ENCODE measurements around the gene PHACTR3. TPM values are rescaled to one million over a fixed set of nuclear protein-coding genes. Genes with fewer than 3 reads are reported as not detected.

Gene PHACTR3
- total RNA-seq, 4 donors from 2014 or later: 0.26 to 3.2 (median 0.57) TPM

DNA sequence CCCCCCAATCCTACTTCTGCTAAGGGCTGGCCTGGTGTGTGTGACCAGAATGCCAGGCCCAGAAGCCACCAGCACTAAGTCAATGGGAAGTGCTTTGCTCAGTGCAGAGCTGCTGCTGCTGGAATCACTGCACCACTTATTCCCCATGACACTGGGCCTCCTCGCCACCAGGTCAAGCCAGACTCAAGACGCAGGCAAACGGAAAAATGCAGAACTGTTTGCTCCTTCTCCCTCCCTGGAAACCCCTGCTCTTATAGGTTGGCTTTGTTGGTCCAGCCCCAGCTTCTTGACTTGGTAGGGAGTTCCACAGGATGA lies 121.9 kb downstream of the PHACTR3 start:
- no peak for DNase-seq
- Histone ChIP-seq H3K27me3 (no peaks in the 10 kb centered on the region), H3K4me1 (no peaks in the 10 kb centered on the region), H3K4me3 (no peak overlapping the region), H3K36me3 (no peaks in the 10 kb centered on the region), H3K27ac (no peak overlapping the region), H3K9me3 (no peaks in the 10 kb centered on the region)
- TF ChIP-seq CTCF (IDR thresholded peaks at IDR 0.05) (no peak), POLR2A (IDR thresholded peaks at IDR 0.05) (no peak)
- intact Hi-C loops (cut with DNase I; ENCODE audit: low total_unique reads): no loop called here

GRCh38 chr20:59728722-59729430 lies 124.5 kb downstream of the PHACTR3 start:
- Histone ChIP-seq H3K9me3 (no peaks in the 10 kb centered on the region), H3K27ac (no peak overlapping the region), H3K4me1 (no peaks in the 10 kb centered on the region), H3K27me3 (no peaks in the 10 kb centered on the region), H3K36me3 (no peaks in the 10 kb centered on the region), H3K4me3 (no peak overlapping the region)
- intact Hi-C loops (cut with DNase I; ENCODE audit: low total_unique reads): no loop called here
- no peak for DNase-seq
- no peak for TF ChIP-seq POLR2A (IDR thresholded peaks at IDR 0.05)
- no peak for TF ChIP-seq CTCF (IDR thresholded peaks at IDR 0.05)

- H3K27me3 ChIP-seq: no peaks in the 10 kb centered on the region
- intact Hi-C loops (cut with DNase I; ENCODE audit: low total_unique reads): no loop called here
- DNase-seq: no peak
Observed at GRCh38 chr20:59729506-59729905, 125.2 kb downstream of the PHACTR3 start.

DNA sequence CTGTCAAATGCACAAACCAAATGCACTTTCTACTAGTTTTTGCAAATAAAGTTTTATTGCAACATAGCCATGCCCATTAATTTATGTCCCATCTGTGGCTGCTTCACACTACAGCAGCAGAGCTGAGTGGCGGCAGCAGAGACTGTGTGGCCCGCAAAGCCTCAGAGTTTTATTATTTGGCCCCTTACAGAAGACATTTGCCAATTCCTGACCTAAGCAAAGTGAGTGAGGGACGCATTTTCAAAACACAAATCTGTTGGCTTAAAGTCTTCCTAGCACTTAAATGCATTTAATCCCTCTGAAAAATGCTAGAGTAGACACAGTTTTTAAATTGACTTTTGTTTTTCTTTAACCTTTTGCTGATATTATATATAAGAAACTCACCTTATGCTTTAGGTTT lies 126.4 kb downstream of the PHACTR3 start:
- DNase-seq: no peak
- TF ChIP-seq POLR2A (IDR thresholded peaks at IDR 0.05) (no peak), CTCF (IDR thresholded peaks at IDR 0.05) (no peak)
- Histone ChIP-seq H3K9me3 (no peaks in the 10 kb centered on the region), H3K4me3 (no peak overlapping the region), H3K27me3 (no peaks in the 10 kb centered on the region), H3K27ac (no peak overlapping the region), H3K4me1 (no peaks in the 10 kb centered on the region), H3K36me3 (no peaks in the 10 kb centered on the region)
- intact Hi-C loops (cut with DNase I; ENCODE audit: low total_unique reads): no loop called here

More at GRCh38 chr20:59729506-59729905, 125.2 kb downstream of the PHACTR3 start:
- Histone ChIP-seq H3K27ac (no peak overlapping the region), H3K4me1 (no peaks in the 10 kb centered on the region), H3K9me3 (no peaks in the 10 kb centered on the region), H3K36me3 (no peaks in the 10 kb centered on the region), H3K4me3 (no peak overlapping the region)
- TF ChIP-seq CTCF (IDR thresholded peaks at IDR 0.05) (no peak), POLR2A (IDR thresholded peaks at IDR 0.05) (no peak)

GRCh38 chr20:59731376-59731775 lies 127.0 kb downstream of the PHACTR3 start:
- no peaks in the 10 kb centered on the region for H3K27me3 ChIP-seq
- DNase-seq: no peak
- no peaks in the 10 kb centered on the region for H3K36me3 ChIP-seq
- no peaks in the 10 kb centered on the region for H3K4me1 ChIP-seq
- H3K4me3 ChIP-seq: no peak overlapping the region
- no peak overlapping the region for H3K27ac ChIP-seq
- no peak for TF ChIP-seq CTCF (IDR thresholded peaks at IDR 0.05)
- TF ChIP-seq POLR2A (IDR thresholded peaks at IDR 0.05): no peak
- H3K9me3 ChIP-seq: no peaks in the 10 kb centered on the region
- intact Hi-C loops (cut with DNase I; ENCODE audit: low total_unique reads): no loop called here
